NCI-H446 (cell line): Measurements from ENCODE around the gene EMB.
"Not testable (repeated sequence)": the region's sequence is repeated elsewhere in the genome, so short reads cannot be mapped to it uniquely, and the experiment has no call there.

Experiments used
- DNase-seq, 2 experiments: peaks; one replicate each; lab custom pipeline; 2025; lab: John Stamatoyannopoulos, UW

The EMB gene, protein sequence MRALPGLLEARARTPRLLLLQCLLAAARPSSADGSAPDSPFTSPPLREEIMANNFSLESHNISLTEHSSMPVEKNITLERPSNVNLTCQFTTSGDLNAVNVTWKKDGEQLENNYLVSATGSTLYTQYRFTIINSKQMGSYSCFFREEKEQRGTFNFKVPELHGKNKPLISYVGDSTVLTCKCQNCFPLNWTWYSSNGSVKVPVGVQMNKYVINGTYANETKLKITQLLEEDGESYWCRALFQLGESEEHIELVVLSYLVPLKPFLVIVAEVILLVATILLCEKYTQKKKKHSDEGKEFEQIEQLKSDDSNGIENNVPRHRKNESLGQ

DNA sequence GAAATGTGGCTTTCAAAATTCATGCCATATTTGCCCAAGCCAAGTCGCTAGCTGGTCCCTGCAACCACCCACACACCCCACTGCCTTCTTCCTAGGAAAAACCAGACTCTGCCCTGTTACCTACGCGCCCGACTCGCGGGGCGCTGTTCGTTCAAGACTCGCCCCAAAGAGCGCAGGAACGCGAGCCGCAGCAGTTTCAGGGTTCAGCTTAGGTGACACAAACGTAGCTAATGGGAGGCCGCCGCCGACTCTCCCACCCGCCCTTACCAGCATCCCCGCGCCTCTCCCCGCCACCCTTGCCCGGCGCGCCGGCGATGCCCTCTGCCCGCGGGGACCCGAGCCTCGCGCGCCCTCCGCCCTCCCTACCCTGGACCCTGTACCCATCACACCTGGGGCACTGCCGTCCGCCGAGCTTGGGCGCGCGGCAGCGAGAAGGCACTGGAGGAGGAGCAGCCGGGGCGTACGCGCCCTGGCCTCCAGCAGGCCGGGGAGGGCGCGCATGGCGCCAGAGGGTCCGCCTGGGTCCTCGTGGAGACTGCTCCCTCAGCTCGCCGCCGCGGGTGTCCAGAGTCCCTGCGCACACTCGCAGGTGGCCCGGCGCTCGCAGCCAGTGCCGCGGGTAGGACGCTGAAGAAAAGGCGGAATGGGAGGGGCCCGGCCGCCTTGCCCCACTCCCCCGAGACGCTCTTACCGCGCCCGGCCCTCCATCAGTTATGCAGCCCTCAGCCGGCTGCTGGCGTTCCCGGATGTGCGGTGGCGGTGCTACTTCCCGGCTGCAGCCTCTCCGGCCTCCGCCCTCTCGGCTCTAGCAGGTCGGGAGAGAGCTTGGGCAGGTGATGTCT is at the start of gene EMB:
Gene EMB, minus strand, starts transcription at position 638 of the 842 bp plus-strand sequence. Its CDS starts 137 bp downstream, at position 501.
- no peak for DNase-seq

DNA sequence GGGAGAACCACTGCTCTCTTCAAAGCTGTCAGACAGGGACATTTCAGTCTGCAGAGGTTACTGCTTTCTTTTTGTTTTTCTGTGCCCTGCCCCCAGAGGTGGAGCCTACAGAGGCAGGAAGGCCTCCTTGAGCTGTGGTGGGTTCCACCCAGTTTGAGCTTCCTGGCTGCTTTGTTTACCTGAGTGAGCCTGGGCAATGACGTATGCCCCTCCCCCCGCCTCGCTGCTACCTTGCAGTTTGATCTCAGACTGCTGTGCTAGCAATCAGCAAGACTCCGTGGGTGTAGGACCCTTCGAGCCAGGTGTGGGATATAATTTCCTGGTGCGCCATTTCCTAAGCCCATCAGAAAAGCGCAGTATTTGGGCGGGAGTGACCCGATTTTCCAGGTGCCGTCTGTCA is 48.4 kb upstream of the EMB start:
- DNase-seq = not testable (repeated sequence)

DNA sequence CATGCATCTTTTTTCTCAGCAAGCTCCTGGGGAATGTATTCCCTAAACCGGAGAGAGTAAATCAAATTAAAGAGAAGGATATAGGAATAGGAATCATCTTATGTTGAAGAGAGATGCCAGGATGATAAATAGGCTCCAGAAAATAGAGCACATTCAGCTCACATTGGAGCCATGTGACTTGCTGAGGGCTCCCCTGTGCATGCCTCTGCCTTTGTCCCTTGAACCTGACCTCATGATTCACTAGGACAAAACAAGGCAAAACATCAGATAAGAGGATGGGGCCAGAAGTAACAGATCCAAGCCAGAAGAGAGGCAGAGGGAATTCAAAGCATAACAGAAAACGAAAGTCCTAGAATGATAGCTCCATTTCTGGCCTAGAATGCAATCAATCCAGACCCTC is 37.7 kb upstream of the EMB start:
- not testable (repeated sequence) for DNase-seq

DNA sequence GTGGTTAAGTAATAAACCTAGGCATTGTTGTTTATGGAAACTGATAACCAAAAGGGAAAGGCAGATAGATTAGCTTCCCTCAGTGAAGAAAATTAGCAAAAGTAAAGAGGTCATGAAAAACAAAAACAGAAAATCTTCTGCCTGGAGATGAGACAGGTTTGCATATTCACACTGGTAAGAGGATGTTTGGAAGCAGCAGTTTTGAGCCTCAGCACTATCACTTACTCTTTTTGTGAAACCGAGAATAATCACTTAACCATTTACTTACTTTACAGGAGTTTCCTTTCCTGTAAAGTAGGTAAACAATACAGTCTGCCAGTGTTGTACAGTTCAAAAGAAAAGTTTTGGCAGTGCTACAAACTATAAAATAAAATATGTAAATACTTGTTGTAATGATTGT is 35.5 kb upstream of the EMB start:
- DNase-seq = no peak

DNA sequence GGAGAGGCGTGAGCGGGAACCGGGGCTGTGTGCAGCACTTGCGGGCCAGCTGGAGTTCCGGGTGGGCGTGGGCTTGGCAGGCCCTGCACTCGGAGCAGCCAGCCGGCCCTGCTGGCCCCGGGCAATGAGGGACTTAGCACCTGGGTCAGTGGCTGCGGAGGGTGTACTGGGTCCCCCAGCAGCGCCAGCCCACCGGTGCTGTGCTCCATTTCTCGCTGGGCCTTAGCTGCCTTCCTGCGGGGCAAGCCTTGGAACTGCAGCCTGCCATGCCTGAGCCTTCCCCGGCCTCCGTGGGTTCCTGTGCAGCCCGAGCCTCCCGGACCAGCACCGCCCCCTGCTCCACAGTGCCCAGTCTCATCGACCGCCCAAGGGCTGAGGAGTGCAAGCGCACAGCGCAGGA is 23.9 kb upstream of the EMB start:
- DNase-seq = not testable (repeated sequence)

GRCh38 chr5:50463726-50464125 is 22.6 kb upstream of the EMB start:
- DNase-seq = no peak

GRCh38 chr5:50463047-50463446 is 22.0 kb upstream of the EMB start:
- no peak for DNase-seq

DNA sequence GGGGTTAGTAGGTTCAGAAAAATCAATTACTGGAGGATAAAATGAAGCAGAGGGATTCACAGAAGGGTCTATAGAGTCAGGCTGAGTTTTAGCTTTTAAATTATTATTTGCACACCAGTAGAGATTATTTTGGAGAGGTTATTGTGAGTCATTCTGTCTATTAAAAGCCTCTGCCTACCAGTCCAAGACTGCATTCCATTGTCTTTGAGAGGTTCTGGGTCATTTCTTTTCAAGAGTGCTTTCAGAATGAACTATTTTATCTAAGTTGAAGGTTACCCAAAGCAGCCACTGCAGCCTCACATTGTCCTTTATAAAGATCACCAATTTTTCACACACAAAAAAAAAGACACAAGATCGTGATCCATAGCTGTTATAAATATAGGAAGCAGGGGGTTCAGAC is 21.5 kb upstream of the EMB start:
- not testable (repeated sequence) for DNase-seq

- not testable (repeated sequence) for DNase-seq
Measured at GRCh38 chr5:50458372-50458771, 17.3 kb upstream of the EMB start.

DNA sequence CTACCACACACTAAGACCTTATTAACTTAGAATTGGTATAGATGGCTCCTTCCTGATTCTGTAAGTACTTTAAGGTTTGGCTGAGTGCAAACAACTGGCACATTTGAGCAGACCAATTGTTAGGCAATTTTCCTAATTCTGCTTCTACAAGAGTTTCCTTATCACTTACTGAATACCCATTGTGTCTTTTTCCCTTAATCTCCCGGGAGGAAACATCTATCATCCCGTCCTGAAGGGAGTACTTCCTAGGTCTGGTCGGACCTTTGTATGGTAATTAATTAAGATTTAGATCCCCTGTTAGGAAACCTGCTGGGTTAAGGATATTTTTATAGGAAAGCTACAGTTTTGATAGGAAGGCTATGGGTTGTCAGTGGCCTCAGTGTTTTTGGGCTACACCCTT is 8.2 kb upstream of the EMB start:
- DNase-seq = not testable (repeated sequence)

DNA sequence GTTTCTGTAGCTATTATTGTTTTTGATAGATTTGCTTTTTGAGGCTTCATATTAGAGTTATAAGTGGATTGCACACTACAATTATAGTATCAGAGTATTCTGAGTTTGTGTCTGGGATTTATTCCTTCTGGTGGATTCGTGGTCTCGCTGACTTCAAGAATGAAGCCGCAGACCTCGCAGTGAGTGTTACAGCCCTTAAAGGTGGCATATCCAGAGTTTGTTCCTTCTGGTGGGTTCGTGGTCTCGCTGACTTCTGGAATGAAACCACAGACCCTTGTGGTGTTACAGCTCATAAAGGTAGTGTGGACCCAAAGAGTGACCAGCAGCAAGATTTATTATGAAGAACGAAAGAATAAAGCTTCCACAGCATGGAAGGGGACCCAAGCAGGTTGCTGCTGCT is 6.9 kb upstream of the EMB start:
- no peak for DNase-seq

- no peak for DNase-seq
Measured at GRCh38 chr5:50447228-50447627, 6.1 kb upstream of the EMB start.

- no peak for DNase-seq
Measured at GRCh38 chr5:50445296-50445949, 4.3 kb upstream of the EMB start.

GRCh38 chr5:50442559-50443539 is 1.8 kb upstream of the EMB start:
- not testable (repeated sequence) for DNase-seq

DNA sequence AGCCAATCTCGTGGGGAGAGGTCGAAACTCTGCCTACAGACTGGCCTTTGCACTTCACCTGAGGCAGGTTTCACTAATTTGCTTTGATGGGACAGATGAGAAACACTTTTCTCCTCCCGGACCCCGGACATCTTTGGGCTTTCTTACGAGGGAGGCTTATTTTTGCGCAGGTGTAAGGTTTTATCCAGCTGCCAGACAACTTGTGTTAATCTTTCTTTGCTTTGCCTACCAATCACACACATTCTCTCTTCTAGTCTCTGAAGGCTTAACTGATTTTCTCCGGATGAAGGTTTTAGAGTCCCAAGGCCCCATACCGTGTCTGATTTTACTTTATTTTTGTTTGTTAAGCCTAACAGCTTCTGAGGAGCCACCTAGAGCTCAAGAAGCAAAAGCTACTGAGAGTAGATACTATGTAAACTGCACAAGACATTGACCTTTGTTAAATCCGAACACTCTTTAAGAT is 436 bp upstream of the EMB start:
- DNase-seq = no peak

- no peak for DNase-seq
Measured at GRCh38 chr5:50439221-50439620, 1.9 kb downstream of the EMB start.

DNA sequence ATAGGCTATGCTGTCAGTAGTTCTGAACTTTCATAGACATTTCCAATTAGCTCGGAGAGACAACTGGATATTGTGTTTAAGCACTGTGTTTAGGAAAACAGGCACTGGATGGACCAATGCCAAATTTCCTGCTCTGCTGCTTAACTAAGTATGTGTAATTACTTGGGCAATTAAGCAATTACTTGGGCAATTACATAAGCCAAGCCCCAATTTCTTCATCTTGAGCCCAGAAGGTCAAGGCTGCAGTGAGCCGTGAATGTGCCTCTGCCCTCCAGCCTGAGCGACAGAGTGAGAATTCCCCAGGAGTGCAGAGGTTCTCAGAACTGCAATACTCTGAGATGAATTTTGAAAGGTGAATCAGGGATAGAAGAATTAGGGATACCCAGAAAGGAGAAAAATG is 3.0 kb downstream of the EMB start:
- not testable (repeated sequence) for DNase-seq

GRCh38 chr5:50435168-50435567 is 5.9 kb downstream of the EMB start:
- DNase-seq = no peak

DNA sequence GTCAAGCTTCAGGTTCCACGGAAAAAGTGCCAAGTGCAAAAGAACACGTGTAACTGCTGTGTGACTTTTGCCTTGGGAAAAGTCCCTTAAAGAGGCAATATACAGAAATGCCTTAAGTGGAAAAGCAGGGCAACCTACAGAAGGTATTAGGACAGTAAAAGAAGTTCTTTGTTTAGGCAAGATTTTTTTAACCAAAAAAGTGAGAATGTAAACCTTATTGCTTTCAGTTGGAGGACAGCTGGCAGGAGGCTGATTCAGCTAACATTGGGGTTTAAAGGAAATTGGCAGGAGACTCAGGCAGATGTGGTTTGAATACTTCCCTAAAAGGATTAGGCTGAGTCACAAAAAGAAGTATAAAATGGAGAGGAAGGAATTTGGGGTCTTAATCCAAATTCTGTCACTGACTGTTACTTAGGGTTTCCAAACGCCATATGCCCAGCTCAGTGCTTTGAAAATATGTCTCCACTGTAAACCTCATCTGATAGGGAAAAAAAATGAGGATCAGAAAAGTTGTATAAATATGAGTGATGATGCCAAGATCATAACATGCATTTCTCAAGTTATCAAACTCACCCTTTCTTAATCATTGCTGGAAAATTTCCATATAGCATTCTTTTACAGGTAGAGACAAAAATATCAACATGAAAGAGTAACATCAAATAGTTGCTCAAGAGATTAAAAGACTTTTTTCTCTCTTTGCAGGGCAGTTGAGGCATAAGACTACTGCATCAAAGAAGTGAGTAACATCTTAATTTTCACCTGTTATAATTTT is 9.8 kb downstream of the EMB start:
- DNase-seq = not testable (repeated sequence)

DNA sequence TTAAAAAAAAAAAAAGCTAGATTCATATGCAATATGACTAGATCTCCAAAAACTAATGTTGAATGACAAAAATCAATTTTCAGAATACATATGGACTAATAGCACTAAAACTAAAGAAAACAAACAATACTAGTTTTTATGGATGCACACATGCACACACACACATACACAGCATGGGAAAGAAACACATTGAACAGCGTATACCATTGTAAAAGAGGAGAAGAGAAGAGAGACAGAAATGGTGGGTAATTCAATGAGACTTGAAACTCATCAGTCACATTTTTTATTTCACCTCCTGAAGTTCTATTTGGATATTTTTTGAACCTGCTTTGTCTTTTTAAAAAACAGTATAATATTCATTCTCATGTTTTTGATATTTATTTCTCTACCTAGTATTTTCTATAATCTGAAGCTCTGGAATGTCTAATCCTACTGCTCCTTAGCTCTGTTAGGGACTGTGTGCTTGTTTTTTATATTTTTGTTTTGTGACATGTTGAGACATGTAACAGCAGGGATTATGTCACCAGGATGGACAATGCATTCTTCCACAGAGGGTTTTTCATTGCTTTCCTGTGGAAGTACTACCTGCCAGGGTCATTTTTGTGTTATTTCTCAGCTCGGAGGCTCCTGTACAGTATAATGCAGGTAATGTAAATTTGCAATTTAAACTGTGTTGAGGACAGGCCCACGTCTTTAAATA is 17.8 kb downstream of the EMB start:
- DNase-seq = not testable (repeated sequence)
